Measurements from ENCODE around the gene CARD9. TPM values are rescaled to one million over a fixed set of nuclear protein-coding genes. Genes with fewer than 3 reads are reported as not detected.

Gene CARD9
- total RNA-seq, 6 experiments from 2014 or later = 0.48 to 1.6 (median 1.1) TPM

DNA sequence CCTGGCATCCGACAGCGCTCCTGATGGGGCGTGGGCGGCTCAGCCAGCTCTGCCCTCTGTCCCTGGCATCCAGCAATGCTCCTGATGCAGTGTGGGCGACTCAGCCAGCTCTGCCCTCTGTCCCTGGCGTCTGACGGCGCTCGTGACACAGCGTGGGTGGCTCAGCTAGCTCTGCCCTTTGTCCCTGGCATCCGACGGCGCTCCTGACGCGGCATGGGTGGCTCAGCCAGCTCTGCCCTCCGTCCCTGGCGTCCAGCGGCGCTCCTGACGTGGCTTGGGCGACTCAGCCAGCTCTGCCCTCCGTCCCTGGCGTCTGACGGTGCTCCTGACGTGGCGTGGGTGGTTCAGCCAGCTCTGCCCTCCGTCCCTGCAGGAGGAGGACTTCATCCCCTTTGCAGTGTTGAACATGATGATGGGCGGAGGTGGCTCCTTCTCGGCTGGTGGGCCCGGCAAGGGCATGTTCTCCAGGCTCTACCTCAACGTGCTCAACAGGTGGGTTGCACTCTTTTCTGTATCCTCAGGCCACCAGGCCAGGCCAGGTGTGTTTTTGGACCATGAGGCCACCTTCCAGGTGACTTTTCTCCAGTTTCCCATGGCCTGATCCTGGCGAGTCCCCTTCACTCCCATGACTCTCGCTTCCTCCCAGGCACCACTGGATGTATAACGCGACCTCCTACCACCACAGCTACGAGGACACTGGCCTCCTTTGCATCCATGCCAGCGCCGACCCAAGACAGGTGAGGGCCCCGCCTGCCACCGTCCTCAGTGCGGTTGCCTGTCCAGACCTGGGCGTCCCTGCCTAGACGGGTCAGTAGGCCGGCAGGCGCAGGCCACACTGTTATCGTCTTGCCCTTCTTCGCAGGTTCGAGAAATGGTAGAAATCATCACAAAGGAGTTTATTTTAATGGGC lies 45.0 kb upstream of the CARD9 start:
- peak; percentile 40 for TF ChIP-seq POLR2A (IDR thresholded peaks at IDR 0.05)
- TF ChIP-seq, protein P1, sequence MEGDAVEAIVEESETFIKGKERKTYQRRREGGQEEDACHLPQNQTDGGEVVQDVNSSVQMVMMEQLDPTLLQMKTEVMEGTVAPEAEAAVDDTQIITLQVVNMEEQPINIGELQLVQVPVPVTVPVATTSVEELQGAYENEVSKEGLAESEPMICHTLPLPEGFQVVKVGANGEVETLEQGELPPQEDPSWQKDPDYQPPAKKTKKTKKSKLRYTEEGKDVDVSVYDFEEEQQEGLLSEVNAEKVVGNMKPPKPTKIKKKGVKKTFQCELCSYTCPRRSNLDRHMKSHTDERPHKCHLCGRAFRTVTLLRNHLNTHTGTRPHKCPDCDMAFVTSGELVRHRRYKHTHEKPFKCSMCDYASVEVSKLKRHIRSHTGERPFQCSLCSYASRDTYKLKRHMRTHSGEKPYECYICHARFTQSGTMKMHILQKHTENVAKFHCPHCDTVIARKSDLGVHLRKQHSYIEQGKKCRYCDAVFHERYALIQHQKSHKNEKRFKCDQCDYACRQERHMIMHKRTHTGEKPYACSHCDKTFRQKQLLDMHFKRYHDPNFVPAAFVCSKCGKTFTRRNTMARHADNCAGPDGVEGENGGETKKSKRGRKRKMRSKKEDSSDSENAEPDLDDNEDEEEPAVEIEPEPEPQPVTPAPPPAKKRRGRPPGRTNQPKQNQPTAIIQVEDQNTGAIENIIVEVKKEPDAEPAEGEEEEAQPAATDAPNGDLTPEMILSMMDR (IDR thresholded peaks at IDR 0.05) = no peak
- peak; percentile 92 to 96 (median 92) for ATAC-seq
- no peak overlapping the region for H3K4me3 ChIP-seq
- DNase-seq = peak; percentile 94 to 96 (median 95)
- intact Hi-C loops (cut with DNase I) = no loop called here
- WGBS (ENCODE audit: insufficient coverage, low coverage, low lambda C conversion rate, missing lambda C conversion rate) = 91% methylated on average over 8 of the region's 48 CpGs
- no peaks in the 10 kb centered on the region for H3K9me3 ChIP-seq
- peaks cover 5 to 87% (median 46%) of the 10 kb centered on the region in 4 donors for H3K36me3 ChIP-seq
- H3K4me1 ChIP-seq = peaks cover 0 to 8% (median 2%) of the 10 kb centered on the region in 4 donors
- H3K27ac ChIP-seq = peak overlapping the region; percentile 21 to 91 (median 71)
- no peaks in the 10 kb centered on the region for H3K27me3 ChIP-seq

DNA sequence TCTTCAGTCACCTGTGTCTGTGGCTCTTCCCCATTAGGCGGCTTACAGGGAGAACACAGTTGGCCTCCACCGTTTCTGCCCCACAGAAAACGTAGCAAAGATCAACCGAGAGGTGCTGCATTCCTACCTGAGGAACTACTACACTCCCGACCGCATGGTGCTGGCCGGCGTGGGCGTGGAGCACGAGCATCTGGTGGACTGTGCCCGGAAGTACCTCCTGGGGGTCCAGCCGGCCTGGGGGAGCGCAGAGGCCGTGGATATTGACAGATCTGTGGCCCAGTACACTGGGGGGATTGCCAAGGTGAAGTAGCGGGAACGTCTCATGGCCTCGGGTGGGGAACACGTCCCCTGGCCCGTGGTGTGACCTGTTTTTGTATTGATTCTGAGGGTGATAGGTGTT lies 43.4 kb upstream of the CARD9 start:
- 79% methylated on average over 4 of the region's 19 CpGs for WGBS (ENCODE audit: insufficient coverage, low coverage, low lambda C conversion rate, missing lambda C conversion rate)

DNA sequence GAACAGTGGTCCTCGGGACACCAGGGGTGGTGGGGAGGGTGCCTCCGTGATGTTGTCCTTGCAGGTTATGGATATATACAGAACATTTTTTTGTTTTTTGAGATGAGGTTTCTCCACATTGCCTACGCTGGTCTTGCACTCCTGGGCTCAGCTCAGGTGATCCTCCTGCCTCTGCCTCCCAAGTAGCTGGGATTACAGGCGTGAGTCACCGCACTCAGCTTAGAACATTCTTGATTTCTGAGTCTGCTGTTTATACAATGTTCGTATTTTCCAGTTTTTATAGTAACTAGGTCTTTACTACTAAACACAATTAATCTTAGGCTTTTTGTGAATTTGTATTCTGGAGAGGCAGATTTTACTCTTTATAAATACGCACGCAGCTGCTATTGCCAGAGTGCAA lies 43.0 kb upstream of the CARD9 start:
- H3K36me3 ChIP-seq = peaks cover 5 to 82% (median 40%) of the 10 kb centered on the region in 4 donors
- ATAC-seq = no peak
- intact Hi-C loops (cut with DNase I) = no loop called here

More for the DNA sequence above, 43.4 kb upstream of the CARD9 start:
- Histone ChIP-seq H3K27ac (peak overlapping the region in 1 of 3 donors; percentile 70), H3K36me3 (peaks cover 5 to 86% (median 43%) of the 10 kb centered on the region in 4 donors), H3K4me1 (peaks cover 0 to 8% (median 2%) of the 10 kb centered on the region in 4 donors), H3K4me3 (no peak overlapping the region), H3K9me3 (no peaks in the 10 kb centered on the region), H3K27me3 (no peaks in the 10 kb centered on the region)
- DNase-seq (no peak), ATAC-seq (no peak)
- TF ChIP-seq POLR2A (IDR thresholded peaks at IDR 0.05) = no peak
- TF ChIP-seq, protein P1 (IDR thresholded peaks at IDR 0.05) = no peak
- intact Hi-C loops (cut with DNase I) = no loop called here

DNA sequence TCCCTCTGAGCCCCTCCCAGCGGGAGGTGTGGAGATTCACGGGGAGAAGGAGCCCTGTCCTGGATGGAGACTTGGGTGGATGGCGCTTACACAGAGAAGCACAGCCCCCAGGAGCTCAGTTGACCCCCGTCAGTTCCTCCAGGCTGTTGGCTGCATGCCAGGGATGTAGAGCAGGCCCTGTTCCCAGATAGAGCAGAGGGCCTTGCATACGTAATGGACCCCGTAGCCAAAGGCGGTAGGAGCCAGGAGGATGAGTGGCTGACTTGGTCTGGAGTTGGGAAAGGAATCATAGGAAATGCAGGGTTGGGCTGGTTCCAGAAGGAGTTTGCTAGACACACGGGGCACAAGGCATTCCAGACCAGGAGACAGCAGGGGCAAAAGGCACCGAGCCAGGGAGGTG lies 39.5 kb upstream of the CARD9 start:
- no peak for ATAC-seq
- H3K36me3 ChIP-seq = peaks cover 5 to 50% (median 25%) of the 10 kb centered on the region in 4 donors

More for the DNA sequence above, 43.0 kb upstream of the CARD9 start:
- DNase-seq = no peak
- no peak overlapping the region for H3K27ac ChIP-seq
- TF ChIP-seq, protein P1 (IDR thresholded peaks at IDR 0.05) = no peak
- TF ChIP-seq POLR2A (IDR thresholded peaks at IDR 0.05) = no peak
- no peaks in the 10 kb centered on the region for H3K9me3 ChIP-seq
- 92% methylated on average over 8 of the region's 8 CpGs for WGBS (ENCODE audit: insufficient coverage, low coverage, low lambda C conversion rate, missing lambda C conversion rate)
- H3K4me3 ChIP-seq = no peak overlapping the region
- no peaks in the 10 kb centered on the region for H3K27me3 ChIP-seq
- H3K4me1 ChIP-seq = peaks cover 0 to 13% (median 5%) of the 10 kb centered on the region in 4 donors

More for the DNA sequence above, 39.5 kb upstream of the CARD9 start:
- H3K27me3 ChIP-seq = no peaks in the 10 kb centered on the region
- intact Hi-C loops (cut with DNase I) = no loop called here
- no peak for TF ChIP-seq POLR2A (IDR thresholded peaks at IDR 0.05)
- TF ChIP-seq, protein P1 (IDR thresholded peaks at IDR 0.05) = no peak
- no peak for DNase-seq
- no peak overlapping the region for H3K4me3 ChIP-seq
- 73% methylated on average over 9 of the region's 9 CpGs for WGBS (ENCODE audit: insufficient coverage, low coverage, low lambda C conversion rate, missing lambda C conversion rate)
- no peak overlapping the region for H3K27ac ChIP-seq
- H3K9me3 ChIP-seq = no peaks in the 10 kb centered on the region
- H3K4me1 ChIP-seq = peaks cover 0 to 23% (median 12%) of the 10 kb centered on the region in 4 donors
